Activated T-helper 17 cell treated with anti-CD3 and anti-CD28 coated beads, Interleukin-2, amount 50 U/mL, for 72 hours (primary cell): ENCODE results near the gene SLC35F2. TPM values are rescaled to one million over a fixed set of nuclear protein-coding genes. Genes with fewer than 3 reads are reported as not detected.
A peak's percentile ranks its signal among the peaks of the same experiment; 100 is the strongest.
"Not testable (repeated sequence)": the region's sequence is repeated elsewhere in the genome, so short reads cannot be mapped to it uniquely, and the experiment has no call there.

Source experiments
- ATAC-seq: fragments of 150-1000 bp; cut with Tn5 transposase; replicated peaks from 2 replicates; pipeline ENCODE4 v1.10.0; 2021; ENCODE audit warnings: mild to moderate bottlenecking, moderate library complexity
- H3K27ac Mint-ChIP-seq: one replicate; pipeline ENCODE4 v1.8.0; 2022; ENCODE audit warnings: mixed read lengths
- H3K27me3 Mint-ChIP-seq: one replicate; pipeline ENCODE4 v1.8.0; 2022; ENCODE audit warnings: mixed read lengths
- H3K36me3 Mint-ChIP-seq: one replicate; pipeline ENCODE4 v1.8.0; 2022; ENCODE audit warnings: low read depth, mild to moderate bottlenecking, mixed read lengths
- H3K4me1 Mint-ChIP-seq: one replicate; pipeline ENCODE4 v1.8.0; 2022; ENCODE audit warnings: mixed read lengths
- H3K4me3 Mint-ChIP-seq: one replicate; pipeline ENCODE4 v1.8.0; 2022; ENCODE audit warnings: mild to moderate bottlenecking, mixed read lengths
- H3K9me3 Mint-ChIP-seq: one replicate; pipeline ENCODE4 v1.8.0; 2022; ENCODE audit warnings: mixed read lengths
- total RNA-seq, 2 donors: library from RNA; stranded (reverse); gene quantifications; one replicate each; pipeline ENCODE4 v1.2.3, GENCODE V29; 2022

The SLC35F2 gene
- total RNA-seq, 2 donors from 2014 or later, result 16.9 to 29.2 TPM

DNA sequence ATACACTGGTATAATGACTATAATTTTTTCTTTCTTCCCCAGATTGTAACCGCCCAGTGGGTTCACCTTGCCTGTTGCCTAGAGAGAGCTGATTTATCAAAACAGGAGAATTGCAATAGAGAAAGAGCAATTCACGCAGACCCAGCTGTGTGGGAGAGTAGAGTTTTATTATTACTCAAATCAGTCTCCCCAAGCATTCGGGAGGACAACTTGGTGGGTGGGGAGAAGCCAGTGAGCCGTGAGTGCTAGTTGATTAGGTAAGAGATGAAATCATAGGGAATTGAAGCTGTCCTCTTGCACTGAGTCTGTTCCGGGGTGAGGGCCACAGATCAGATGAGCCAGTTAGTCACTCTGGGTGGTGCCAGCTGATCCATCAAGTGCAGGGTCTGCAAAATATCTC lies 73.2 kb downstream of the SLC35F2 start:
- Mint-ChIP-seq H3K4me1 (no peaks in the 10 kb centered on the region), H3K27me3 (no peaks in the 10 kb centered on the region), H3K36me3 (peaks cover 5% of the 10 kb centered on the region), H3K27ac (peak overlapping the region; percentile 15), H3K4me3 (peak overlapping the region; percentile 16), H3K9me3 (no peaks in the 10 kb centered on the region)
- peak; percentile 97 for ATAC-seq

DNA sequence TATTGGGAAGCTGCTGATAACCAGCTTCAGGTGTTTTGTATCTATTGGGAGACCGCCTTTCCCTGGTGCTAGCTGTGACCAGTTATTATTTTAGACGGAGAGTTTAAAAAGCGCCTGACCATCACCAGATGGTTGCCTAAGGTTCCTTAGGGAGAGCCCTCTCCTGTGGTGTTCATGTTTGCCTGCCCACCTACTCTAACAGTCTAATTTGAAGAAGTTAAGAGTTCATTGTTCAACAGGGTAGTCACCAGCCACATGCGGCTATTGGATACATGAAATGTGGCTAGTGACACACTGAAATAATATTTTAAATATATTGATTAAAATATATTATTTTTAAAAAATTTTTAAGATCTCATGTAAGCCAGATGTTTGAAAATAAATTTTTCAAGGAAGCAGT lies 75.5 kb downstream of the SLC35F2 start:
- no peaks in the 10 kb centered on the region for H3K36me3 Mint-ChIP-seq
- no peaks in the 10 kb centered on the region for H3K4me1 Mint-ChIP-seq
- no peaks in the 10 kb centered on the region for H3K9me3 Mint-ChIP-seq
- peaks cover 4% of the 10 kb centered on the region for H3K27me3 Mint-ChIP-seq
- no peak for ATAC-seq
- H3K27ac Mint-ChIP-seq, result no peak overlapping the region
- no peak overlapping the region for H3K4me3 Mint-ChIP-seq

DNA sequence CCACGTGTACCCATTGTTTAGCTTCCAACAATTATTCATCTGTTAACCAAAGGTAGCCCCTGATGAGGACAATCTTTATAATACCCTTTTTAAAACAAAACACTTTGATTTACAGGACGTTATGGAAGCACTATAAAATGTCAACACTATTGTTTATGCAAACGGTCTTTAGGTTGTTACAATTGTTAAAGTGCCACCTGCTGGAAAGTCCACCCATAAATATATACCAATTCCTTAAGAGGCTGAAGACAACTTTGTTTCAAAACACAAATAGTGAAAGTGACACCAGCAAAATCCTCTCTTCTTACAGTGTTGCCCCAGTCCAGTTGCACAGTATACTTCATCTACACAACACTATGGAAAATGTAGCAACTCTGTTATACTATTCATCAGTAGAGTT lies 77.8 kb downstream of the SLC35F2 start:
- no peak for ATAC-seq
- H3K27ac Mint-ChIP-seq, result no peak overlapping the region
- no peaks in the 10 kb centered on the region for H3K9me3 Mint-ChIP-seq
- H3K4me1 Mint-ChIP-seq, result no peaks in the 10 kb centered on the region
- no peaks in the 10 kb centered on the region for H3K36me3 Mint-ChIP-seq
- H3K27me3 Mint-ChIP-seq, result peaks cover 4% of the 10 kb centered on the region
- no peak overlapping the region for H3K4me3 Mint-ChIP-seq

DNA sequence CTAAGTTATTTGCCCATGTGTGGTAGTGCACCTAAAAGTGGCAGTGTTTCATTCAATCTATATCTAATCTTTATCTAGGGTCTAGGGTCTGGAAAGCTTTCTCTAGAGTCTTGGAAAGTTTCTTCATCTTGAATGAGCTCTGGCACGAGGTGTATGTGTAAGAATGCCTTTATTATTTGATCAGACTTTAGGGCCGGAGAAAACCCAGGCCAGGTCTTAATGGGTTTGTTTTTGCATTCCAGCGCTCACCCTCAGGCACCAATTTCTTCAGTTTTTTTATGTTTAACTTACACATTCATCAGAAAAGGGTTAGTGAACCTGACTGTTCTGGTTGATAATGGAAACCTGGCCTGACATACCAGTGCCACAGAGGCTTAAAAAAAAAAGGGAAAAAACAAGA lies 78.5 kb downstream of the SLC35F2 start:
- Mint-ChIP-seq H3K27me3 (peaks cover 4% of the 10 kb centered on the region), H3K4me1 (no peaks in the 10 kb centered on the region), H3K9me3 (no peaks in the 10 kb centered on the region), H3K36me3 (no peaks in the 10 kb centered on the region), H3K4me3 (no peak overlapping the region), H3K27ac (no peak overlapping the region)
- no peak for ATAC-seq

DNA sequence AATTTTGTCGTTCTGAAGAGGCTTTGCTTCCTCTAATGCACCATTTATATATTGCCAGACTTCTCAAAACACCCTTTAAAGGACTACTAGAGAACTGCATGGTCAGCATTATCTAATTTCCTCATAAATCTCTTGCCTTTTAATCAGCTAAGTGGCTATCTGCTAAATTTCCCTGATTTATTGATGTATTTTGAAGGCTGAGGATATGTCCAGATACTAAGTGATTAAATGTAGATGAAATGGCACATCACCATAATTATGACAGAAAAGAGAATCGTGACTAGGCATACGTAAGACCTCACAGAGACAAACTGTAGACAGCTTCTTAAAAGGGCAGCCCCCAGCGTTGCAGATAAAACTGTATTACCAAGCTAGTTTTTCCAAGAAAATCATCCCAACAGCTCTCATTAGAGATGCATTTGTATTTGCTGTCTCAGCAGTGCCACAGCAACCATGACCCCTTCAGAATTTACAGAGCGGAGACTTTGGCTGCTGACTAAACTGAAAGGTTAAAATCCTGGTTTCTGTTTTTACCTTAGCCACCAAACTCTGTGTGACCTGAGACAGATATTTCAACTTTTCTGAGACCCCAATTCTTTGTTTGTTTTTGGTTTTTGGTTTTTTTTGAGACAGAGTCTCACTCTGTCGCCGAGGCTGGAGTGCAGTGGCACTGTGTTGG lies 79.6 kb downstream of the SLC35F2 start:
- Mint-ChIP-seq H3K27me3 (peaks cover 4% of the 10 kb centered on the region), H3K36me3 (no peaks in the 10 kb centered on the region), H3K27ac (no peak overlapping the region), H3K4me1 (no peaks in the 10 kb centered on the region), H3K9me3 (no peaks in the 10 kb centered on the region), H3K4me3 (no peak overlapping the region)
- ATAC-seq, result no peak

DNA sequence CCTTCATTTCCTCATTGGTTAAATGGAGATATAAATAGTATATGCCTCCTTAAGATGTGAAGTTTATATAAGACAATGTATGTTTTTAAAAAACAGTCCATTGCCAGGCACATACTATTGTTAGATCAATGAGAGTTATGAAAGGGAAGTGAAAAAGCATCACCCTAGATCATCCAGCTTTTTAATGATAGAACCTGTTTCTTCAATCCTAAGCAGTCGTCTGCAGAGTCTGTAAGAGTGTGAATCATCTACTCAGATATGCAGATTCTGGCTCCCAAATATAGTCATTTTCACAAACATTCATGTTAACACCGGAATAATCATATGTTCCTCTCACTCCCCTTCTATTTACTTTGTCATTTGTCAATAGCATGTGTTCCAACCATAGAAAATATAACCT lies 81.5 kb downstream of the SLC35F2 start:
- ATAC-seq, result peak; percentile 55
- H3K27ac Mint-ChIP-seq, result no peak overlapping the region

DNA sequence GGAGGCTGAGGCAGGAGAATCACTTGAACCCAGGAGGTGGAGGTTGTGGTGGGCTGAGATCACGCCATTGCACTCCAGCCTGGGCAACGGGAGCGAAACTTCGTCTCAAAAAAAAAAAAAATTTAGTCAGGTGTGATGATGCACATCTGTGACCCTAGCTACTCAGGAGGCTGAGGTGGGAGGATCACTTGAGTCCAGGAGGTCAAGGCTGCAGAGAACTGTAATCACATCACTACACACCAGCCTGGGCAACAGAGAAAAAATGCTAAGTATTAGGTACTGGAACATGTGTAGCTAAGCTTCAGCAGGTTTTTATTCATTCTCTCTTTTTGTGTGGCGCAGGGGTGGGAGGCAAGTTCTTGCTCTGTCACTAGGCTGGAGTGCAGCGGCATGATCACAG lies 82.5 kb downstream of the SLC35F2 start:
- Mint-ChIP-seq H3K9me3 (no peaks in the 10 kb centered on the region), H3K4me1 (no peaks in the 10 kb centered on the region), H3K4me3 (no peak overlapping the region), H3K27me3 (peaks cover 12% of the 10 kb centered on the region), H3K27ac (no peak overlapping the region), H3K36me3 (no peaks in the 10 kb centered on the region)
- ATAC-seq, result no peak

More for the DNA sequence above, 81.5 kb downstream of the SLC35F2 start:
- peaks cover 12% of the 10 kb centered on the region for H3K27me3 Mint-ChIP-seq
- H3K4me3 Mint-ChIP-seq, result no peak overlapping the region
- no peaks in the 10 kb centered on the region for H3K36me3 Mint-ChIP-seq
- H3K4me1 Mint-ChIP-seq, result no peaks in the 10 kb centered on the region
- no peaks in the 10 kb centered on the region for H3K9me3 Mint-ChIP-seq

DNA sequence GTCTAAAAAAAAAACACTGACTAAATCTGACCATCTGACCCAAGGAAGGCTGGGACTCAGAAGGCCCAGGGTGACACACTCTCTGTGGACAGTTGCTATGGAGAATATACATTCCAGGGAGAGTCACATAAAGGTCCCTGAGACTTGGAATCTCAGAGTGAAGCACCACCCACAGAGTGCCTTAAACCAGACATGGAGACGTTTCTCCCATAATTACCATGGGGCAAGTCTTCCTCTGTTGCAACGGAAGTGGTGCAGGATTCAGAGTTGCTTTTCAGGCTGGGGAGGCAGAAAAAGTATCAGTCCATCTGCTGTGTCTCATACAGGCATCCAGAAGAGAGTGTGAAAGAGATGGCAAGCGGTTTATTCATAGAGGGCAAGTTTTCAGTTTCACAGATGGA lies 88.0 kb downstream of the SLC35F2 start:
- peak overlapping the region; percentile 47 for H3K27ac Mint-ChIP-seq
- peaks cover 11% of the 10 kb centered on the region for H3K27me3 Mint-ChIP-seq
- H3K4me1 Mint-ChIP-seq, result peaks cover 5% of the 10 kb centered on the region
- ATAC-seq, result peak; percentile 39
- no peaks in the 10 kb centered on the region for H3K36me3 Mint-ChIP-seq
- H3K4me3 Mint-ChIP-seq, result peak overlapping the region; percentile 20
- no peaks in the 10 kb centered on the region for H3K9me3 Mint-ChIP-seq

DNA sequence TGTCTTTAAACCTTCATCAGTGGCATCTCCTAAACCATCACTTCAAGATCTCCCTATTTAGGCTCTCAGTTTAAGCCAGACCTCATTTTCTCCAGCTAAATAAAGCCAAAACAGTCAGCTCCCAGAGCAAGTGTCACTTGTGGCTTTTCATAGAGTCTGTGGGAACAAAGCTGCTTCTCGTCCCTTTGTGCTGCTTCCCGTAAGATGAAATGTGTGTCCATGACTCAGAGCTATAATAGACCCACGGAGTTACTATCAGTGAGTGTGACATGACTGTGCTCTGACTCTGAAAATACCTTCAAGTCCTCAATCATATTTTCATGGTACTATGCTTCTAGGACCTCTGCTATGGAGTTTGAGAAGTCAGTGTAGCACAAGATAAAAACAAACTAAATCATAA lies 89.4 kb downstream of the SLC35F2 start:
- no peaks in the 10 kb centered on the region for H3K9me3 Mint-ChIP-seq
- H3K4me3 Mint-ChIP-seq, result peak overlapping the region; percentile 16
- H3K36me3 Mint-ChIP-seq, result no peaks in the 10 kb centered on the region
- H3K4me1 Mint-ChIP-seq, result peaks cover 5% of the 10 kb centered on the region
- peaks cover 19% of the 10 kb centered on the region for H3K27me3 Mint-ChIP-seq
- ATAC-seq, result peak; percentile 89
- peak overlapping the region; percentile 4 for H3K27ac Mint-ChIP-seq

DNA sequence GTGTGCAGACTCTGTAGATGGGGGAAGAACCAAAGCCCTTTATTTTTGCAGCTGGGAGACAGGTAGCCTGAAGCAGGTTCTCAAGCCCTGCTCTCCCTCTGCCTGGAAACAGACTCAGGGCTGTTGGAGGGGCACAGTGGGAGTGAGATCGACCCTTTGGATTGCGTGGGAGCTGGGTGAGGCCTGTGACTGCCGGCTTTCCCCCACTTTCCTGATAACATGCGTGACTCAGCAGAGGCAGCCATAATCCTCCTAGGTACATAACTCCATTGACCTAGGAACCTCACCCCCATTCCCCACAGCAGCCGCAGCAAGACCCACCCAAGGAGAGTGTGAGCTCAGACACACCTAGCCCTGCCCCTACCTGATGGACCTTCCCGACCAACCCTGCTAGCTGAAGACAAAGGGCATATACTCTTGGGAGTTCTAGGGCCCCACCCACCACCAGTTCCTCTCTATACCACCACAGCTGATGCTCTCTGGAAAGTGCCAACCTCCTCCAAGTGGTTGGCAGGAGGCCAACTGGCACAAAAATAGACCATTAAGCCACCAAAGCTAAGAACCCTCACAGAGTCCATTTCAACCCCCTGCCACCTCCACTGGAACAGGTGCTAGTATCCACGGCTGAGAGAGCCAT lies 99.8 kb downstream of the SLC35F2 start:
- H3K4me3 Mint-ChIP-seq, H3K4me1 Mint-ChIP-seq, H3K36me3 Mint-ChIP-seq, H3K9me3 Mint-ChIP-seq, H3K27ac Mint-ChIP-seq, ATAC-seq: not testable (repeated sequence)
- H3K27me3 Mint-ChIP-seq, result peaks cover 50% of the 10 kb centered on the region

DNA sequence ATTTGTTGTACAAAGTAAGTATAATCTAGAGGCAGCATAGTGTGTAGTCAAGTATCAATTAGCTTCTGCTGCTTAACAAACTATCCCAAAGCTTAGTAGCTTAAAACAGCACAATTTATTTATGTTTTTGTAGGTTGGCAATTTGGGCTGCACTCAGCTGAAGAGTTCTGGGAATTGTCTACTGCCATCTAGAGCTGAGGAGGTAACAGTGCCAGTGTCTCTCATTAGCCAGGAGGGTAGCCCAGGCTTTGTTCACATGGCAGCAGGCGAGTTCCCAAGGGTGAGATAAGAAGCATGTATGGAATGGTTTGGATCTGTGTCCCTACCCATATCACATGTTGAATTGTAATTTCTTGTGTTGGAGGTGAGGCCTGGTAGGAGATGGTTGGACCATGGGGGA lies 100.9 kb downstream of the SLC35F2 start:
- Mint-ChIP-seq H3K36me3 (no peaks in the 10 kb centered on the region), H3K27me3 (peaks cover 50% of the 10 kb centered on the region)
- no peak for ATAC-seq

DNA sequence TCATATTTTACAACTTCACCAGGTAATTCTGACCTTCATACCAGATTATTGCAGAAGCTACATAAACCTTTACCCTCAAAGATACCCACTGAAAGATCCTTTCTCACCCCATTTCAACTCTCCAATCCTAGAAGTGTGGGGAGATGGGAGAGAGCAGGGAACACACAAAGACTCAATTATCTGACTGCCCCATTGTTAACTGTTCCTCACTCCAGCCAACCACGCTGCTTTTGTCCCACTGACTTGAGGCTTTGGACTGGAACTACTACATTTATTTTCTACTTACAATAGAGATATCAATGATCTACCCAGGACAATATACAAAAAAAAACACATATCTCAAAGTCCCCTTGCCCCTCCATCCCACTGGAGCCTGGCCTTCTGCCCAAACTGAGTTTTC lies 102.0 kb downstream of the SLC35F2 start:
- H3K27me3 Mint-ChIP-seq, result peaks cover 51% of the 10 kb centered on the region
- no peak overlapping the region for H3K27ac Mint-ChIP-seq
- no peaks in the 10 kb centered on the region for H3K4me1 Mint-ChIP-seq
- no peaks in the 10 kb centered on the region for H3K9me3 Mint-ChIP-seq
- H3K36me3 Mint-ChIP-seq, result no peaks in the 10 kb centered on the region
- no peak for ATAC-seq
- H3K4me3 Mint-ChIP-seq, result no peak overlapping the region

More for the DNA sequence above, 100.9 kb downstream of the SLC35F2 start:
- Mint-ChIP-seq H3K27ac (no peak overlapping the region), H3K4me3 (no peak overlapping the region), H3K9me3 (no peaks in the 10 kb centered on the region), H3K4me1 (no peaks in the 10 kb centered on the region)

DNA sequence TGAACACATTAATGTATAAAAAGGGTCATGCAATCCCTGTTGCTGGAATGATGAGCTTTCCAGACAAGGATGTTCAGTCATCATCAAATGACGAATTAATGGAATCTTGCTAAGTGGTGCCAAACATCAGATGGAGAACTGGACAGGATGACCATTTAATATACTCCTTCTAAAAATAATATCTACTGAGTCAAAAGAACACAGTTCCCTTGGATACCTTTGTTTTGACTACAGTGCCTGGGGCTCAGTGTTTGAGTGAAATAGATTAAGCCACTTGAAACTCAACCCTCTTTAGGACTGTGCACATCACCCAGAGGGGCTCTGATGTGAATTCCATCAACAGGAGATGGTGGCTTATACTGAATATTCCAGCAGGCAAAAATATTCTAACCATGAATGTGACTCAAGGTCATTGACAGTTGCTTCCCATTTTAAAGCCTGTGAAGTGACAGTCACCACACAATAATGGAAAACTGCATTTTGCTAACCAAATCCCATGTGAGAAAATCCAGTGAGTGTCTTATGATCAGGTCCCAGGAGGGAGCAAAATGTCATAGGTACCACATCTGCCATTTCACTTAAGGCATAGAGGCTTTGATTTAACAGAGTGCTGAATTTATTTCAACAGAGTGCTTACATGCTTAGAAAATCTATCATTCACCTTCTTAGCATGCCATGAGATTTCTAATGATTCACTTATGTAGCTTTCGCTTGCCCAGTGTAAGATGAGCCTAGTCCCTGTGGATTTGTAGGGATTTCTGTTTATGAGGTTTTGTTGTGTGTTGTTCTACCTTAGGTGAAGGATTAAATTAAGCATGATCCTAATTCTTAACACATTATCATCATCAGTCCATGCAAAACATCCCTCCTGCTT lies 105.4 kb downstream of the SLC35F2 start:
- H3K27me3 Mint-ChIP-seq, result peaks cover 45% of the 10 kb centered on the region
- H3K9me3 Mint-ChIP-seq, result no peaks in the 10 kb centered on the region
- H3K27ac Mint-ChIP-seq, result no peak overlapping the region
- ATAC-seq, result no peak
- H3K36me3 Mint-ChIP-seq, result no peaks in the 10 kb centered on the region
- H3K4me3 Mint-ChIP-seq, result no peak overlapping the region
- no peaks in the 10 kb centered on the region for H3K4me1 Mint-ChIP-seq

DNA sequence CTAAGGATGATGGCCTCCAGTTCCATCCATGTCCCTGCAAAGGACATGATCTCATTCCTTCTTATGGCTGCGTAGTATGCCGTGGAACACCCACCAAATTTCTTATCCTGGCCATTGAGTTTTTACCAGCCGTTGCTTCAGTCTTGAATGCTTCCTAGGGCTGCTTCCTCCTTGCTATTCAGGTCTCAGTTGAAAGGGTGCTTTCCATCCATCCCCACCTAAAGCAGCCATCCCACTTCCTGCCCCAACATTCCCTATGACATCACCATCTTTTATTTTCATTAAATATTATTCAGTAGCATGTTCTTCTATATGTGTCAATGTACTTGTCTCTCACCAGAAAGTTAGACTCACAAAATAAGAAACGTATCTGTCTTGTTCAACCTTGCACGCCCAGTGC lies 106.1 kb downstream of the SLC35F2 start:
- H3K4me1 Mint-ChIP-seq, result no peaks in the 10 kb centered on the region
- no peak for ATAC-seq
- no peak overlapping the region for H3K4me3 Mint-ChIP-seq
- no peaks in the 10 kb centered on the region for H3K9me3 Mint-ChIP-seq
- H3K27ac Mint-ChIP-seq, result no peak overlapping the region
- no peaks in the 10 kb centered on the region for H3K36me3 Mint-ChIP-seq
- H3K27me3 Mint-ChIP-seq, result peaks cover 40% of the 10 kb centered on the region

DNA sequence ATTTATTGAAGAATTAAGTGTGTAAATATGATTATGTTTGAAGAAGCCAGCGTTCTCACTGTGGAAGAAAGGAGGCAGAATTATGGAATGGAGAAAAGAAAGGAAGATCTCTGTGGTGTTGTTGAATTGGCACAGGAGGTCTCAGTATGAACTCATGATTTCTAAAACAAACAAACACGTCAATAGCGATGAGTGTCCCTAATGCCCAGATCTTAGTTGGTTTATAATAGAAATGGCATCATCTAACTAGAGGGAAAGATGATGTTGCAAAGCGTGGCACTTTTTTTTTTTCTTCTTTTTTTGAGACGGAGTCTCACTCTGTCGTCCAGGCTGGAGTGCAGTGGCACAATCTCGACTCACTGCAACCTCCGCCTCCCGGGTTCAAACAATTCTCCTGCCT lies 107.5 kb downstream of the SLC35F2 start:
- Mint-ChIP-seq H3K9me3 (no peaks in the 10 kb centered on the region), H3K36me3 (no peaks in the 10 kb centered on the region), H3K4me1 (no peaks in the 10 kb centered on the region), H3K4me3 (no peak overlapping the region), H3K27me3 (peaks cover 31% of the 10 kb centered on the region), H3K27ac (no peak overlapping the region)
- no peak for ATAC-seq
